A549 treated with Hydrocortisone at 1 μM for 4 hours (cell line): Measurements from ENCODE around the gene APOBEC4. TPM values are rescaled to one million over a fixed set of nuclear protein-coding genes. Genes with fewer than 3 reads are reported as not detected.

Source experiments
- total RNA-seq: library from RNA; stranded (reverse); fragments of 200-300 nt; extraction: Qiagen RNA extraction; gene quantifications from 5 replicates; pipeline ENCODE4 v1.2.3, GENCODE V29; 2022

APOBEC4 gene
- not detected in 5 replicates for total RNA-seq

GRCh38 chr1:183652547-183653461 is at the start of gene APOBEC4:
APOBEC4 (minus strand) TSS chr1:183653316; CDS start chr1:183648781, 4,535 bp downstream.

GRCh38 chr1:183635606-183636333 is 17.3 kb downstream of the APOBEC4 start, which contains the start of gene ARPC5:
ARPC5 (minus strand) TSS chr1:183635783; CDS start chr1:183635659, 124 bp downstream.

Other genes starting within 250 kb of the APOBEC4 start
- 0.35 to 0.71 TPM (median 0.51 TPM) in 5 replicates for gene NMNAT2, start 234.9 kb downstream of the APOBEC4 start, total RNA-seq
- gene SMG7, start 180.8 kb downstream of the APOBEC4 start, total RNA-seq: 29.4 to 39.8 TPM (median 34.5 TPM) in 5 replicates
- 0.68 to 3.3 TPM (median 1.3 TPM) in 5 replicates for gene NCF2, start 62.9 kb downstream of the APOBEC4 start, total RNA-seq
- 146 to 219 TPM (median 172 TPM) in 5 replicates for gene ARPC5, start 17.5 kb downstream of the APOBEC4 start, total RNA-seq
- gene RGL1, start 151.8 kb upstream of the APOBEC4 start, total RNA-seq: 0.70 to 0.98 TPM (median 0.82 TPM) in 5 replicates